NCI-H69 (cell line): ENCODE data around the gene IPCEF1.

Experiments
- DNase-seq: peaks from one replicate; lab custom pipeline; 2025; lab: John Stamatoyannopoulos, UW

Gene IPCEF1

DNA sequence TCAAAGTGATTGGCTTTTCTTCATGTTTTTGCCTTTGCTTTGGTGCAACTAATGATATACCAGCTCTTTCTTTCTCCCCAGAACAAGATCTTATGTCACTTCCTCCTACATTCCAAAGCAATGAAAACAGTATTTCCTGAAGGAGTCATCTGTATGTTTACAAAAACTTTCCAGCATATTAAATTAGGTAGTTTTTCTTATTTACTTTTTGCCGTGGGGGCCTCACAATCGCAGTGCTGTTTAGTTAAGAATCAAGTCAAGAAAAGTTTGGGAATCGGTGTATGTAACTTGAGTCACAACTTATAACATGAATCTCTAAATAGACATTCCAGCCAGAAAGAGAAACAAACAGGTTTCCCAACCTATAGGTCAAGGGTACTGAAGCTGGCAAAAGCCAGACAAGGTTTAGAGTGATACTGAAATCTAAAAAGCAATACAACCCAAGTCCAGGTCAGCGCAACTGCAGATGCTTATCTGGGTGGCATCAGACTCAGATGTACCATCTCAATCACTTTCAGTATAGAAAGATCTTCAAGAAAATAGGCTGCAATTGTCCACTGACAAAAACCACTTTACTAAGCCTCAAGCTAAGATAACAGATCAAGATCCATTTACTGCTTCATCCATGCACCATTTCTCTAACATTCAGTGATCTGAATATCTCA, 63.6 kb downstream of the IPCEF1 start:
- no peak for DNase-seq

DNA sequence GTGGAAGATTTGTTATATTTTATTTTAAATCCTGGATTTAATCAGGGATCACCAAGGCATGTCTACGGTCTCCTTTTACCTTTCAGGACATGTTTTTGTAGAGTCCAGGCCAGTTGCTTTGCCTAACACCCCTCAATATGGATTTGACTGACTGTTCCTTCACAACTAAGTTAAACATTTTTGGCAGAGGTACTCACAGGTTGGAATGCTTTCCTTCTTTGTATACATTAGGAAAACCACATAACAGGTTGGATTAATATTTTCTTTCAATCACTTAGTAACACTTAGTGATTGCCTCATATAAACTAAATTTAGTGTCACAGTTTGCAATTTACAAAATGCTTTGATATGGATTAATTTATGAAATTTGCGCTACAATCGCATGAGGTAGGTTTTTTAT, 64.5 kb downstream of the IPCEF1 start:
- DNase-seq = no peak

GRCh38 chr6:154289818-154290508, 66.6 kb downstream of the IPCEF1 start:
- peak; percentile 15 for DNase-seq

DNA sequence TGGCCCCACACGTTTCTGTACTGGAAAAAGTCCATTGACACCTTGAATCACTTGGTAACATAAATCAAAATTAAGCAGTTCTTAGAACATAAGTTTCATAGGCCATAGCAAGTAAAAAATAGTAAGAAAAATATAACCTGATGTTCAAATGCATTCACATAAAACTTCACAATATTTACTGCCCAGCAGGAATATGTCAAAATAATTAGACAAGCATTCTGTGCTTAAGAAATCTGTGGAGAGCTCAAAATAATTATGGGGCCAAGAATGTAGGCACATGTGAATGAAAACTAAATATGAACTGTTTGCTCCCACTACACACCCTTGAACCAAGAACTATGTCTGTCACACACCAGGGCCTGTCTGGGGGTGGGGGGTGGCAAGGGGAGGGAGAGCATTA, 70.8 kb downstream of the IPCEF1 start:
- no peak for DNase-seq

- no peak for DNase-seq
Measured at GRCh38 chr6:154284313-154284853, 72.2 kb downstream of the IPCEF1 start.

GRCh38 chr6:154280521-154280920, 76.1 kb downstream of the IPCEF1 start:
- no peak for DNase-seq

DNA sequence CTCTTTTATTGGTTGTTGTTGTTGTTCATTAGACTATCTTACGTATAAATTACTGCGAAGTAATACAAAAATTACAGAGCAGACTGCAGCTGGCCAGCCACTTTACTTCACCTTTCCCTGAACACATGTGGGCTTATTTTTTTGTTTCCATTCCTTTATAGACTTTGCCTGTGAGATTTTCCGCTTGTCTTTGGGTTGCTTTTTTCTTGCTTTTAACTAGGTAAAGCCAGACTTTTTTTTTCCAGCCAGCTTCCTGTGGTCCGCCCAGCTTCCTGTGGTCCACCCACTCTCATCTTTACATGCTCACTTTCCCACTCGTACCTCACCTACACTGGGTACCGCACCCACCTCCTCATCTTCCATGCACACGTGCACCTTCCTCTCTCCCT, 79.0 kb downstream of the IPCEF1 start:
- no peak for DNase-seq

GRCh38 chr6:154276810-154277628, 79.6 kb downstream of the IPCEF1 start:
- DNase-seq = peak; percentile 72

GRCh38 chr6:154274168-154274567, 82.4 kb downstream of the IPCEF1 start:
- no peak for DNase-seq

- DNase-seq = no peak
Measured at GRCh38 chr6:154268486-154268885, 88.1 kb downstream of the IPCEF1 start.

- DNase-seq = no peak
Measured at GRCh38 chr6:154267508-154268106, 89.0 kb downstream of the IPCEF1 start.

DNA sequence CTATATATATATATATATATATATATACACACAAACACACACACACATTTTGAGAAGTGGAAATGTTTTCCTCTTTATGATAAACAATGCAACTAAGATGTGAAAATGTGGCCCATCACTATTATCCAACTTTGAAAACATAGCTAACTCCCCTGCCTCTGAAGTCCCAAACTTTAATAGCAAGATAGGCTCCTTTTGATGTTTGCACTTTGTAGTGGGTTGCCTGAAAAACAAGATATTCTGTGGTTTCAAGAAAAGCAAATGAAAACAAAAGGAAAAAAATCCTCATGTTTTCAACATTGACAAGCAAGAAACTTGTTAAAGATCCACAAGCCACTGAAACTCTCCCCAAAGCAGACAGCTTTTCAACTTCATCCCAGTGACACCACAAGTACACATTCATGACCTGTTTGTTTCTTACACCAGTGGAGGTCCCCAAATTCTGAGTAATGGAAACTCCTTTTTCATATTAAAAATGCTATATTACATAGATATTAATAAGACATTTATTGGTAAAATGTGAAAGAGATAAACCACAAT, 90.0 kb downstream of the IPCEF1 start:
- DNase-seq = no peak

- DNase-seq = no peak
Measured at GRCh38 chr6:154261688-154262397, 94.8 kb downstream of the IPCEF1 start.

GRCh38 chr6:154258064-154258757, 98.4 kb downstream of the IPCEF1 start:
- DNase-seq = peak; percentile 10

- no peak for DNase-seq
Measured at GRCh38 chr6:154257067-154257466, 99.5 kb downstream of the IPCEF1 start.

GRCh38 chr6:154252678-154253077, 103.9 kb downstream of the IPCEF1 start:
- DNase-seq = no peak

GRCh38 chr6:154251116-154251515, 105.5 kb downstream of the IPCEF1 start:
- no peak for DNase-seq

GRCh38 chr6:154249499-154250298, 106.9 kb downstream of the IPCEF1 start:
- DNase-seq = no peak

DNA sequence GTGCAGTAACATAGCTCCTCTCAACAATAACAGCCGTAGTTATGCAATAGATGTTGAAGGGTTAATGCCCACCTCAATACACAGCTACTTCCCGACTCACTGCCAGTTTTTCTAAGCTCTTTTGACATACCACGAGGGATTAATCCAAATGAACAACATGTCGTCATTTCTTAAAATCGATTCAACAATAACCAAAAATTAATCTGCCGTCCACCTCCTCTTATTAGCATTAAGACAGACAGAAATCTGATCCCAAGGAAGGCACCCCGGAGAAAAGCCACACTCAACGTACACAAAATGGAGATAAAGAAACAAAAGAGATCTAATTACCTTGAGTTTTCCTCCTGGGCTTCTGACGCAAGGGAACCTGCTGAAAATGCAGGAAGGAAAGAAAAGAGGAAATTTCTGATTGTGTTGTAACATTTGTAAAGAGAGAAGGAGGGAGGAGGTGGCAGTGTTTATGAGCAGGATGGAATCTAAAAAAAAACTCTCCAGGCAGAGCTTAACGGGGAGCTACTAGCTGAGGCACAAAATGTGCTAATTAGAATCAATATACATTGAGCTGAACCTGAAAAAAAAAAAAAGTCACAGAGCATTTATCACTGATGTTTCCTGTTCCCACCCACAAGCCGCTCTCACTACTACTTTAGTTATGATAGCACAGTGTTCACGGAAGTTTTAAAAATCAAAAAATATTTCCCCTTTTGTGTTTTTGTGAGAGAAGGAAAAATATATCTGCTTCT, 109.3 kb downstream of the IPCEF1 start:
- peak; percentile 46 for DNase-seq
